Stimulated activated CD8-positive, alpha-beta memory T cell treated with anti-CD3 and anti-CD28 coated beads, Interleukin-12 subunit alpha, Interleukin-12 subunit beta, amount 100 ng/mL, for 24 hours (primary cell): ENCODE data around the gene GDF15.
"Not testable (repeated sequence)": the region's sequence is repeated elsewhere in the genome, so short reads cannot be mapped to it uniquely, and the experiment has no call there.

ENCODE experiments used
- DNase-seq: peaks from one replicate; pipeline ENCODE4 v3.0.0-alpha.2; 2020; ENCODE audit errors: extremely low read depth

GDF15 gene

GRCh38 chr19:18363787-18364186 is 22.2 kb upstream of the GDF15 start:
- DNase-seq: no peak

GRCh38 chr19:18364277-18364825 is 21.6 kb upstream of the GDF15 start:
- not testable (repeated sequence) for DNase-seq

GRCh38 chr19:18364826-18365528 is 21.0 kb upstream of the GDF15 start:
- DNase-seq: no peak

DNA sequence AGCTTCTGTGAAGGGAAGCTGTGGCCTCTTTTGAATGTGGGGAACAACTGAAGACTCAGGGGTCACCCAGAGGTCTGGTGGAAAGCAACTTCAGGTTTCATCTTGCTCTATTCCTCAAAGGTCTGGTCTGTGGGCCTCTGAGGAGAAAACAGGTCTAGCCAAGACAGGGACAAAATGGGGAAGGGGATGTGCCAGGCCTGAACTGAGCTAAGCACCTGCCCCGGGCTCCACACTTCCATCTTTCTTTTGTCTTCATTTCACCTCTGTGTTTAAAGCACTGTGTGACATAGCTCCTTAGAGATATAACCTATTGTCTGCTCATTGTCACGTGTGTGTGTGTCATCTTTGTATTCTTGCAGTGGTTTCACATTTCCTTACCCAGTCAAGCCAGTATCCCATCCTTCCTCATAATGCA is 19.9 kb upstream of the GDF15 start:
- DNase-seq: no peak

- DNase-seq: no peak
Observed at GRCh38 chr19:18368504-18369222, 17.3 kb upstream of the GDF15 start.

DNA sequence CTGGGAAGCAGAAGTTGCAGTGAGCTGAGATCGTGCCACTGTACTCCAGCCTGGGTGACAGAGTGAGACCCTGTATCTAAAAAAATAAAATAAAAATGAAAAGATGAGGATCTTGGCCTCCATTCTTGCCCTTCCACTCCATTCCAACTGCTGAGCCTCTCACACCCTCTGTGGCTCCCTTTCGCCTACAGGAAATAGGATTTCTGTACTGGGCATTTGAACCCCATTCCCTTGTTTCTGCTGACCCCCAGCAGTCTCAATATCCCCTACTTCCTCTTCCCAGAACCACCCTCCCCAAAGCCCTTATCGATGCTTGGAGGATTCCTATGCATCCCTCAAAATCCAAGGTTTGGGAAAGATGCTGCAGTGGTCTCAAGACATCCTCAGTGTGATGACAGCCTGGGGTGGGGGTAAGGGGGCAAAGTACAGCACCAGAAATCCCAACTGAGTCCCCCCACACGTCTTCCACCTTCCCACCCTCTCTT is 12.5 kb upstream of the GDF15 start:
- no peak for DNase-seq

DNA sequence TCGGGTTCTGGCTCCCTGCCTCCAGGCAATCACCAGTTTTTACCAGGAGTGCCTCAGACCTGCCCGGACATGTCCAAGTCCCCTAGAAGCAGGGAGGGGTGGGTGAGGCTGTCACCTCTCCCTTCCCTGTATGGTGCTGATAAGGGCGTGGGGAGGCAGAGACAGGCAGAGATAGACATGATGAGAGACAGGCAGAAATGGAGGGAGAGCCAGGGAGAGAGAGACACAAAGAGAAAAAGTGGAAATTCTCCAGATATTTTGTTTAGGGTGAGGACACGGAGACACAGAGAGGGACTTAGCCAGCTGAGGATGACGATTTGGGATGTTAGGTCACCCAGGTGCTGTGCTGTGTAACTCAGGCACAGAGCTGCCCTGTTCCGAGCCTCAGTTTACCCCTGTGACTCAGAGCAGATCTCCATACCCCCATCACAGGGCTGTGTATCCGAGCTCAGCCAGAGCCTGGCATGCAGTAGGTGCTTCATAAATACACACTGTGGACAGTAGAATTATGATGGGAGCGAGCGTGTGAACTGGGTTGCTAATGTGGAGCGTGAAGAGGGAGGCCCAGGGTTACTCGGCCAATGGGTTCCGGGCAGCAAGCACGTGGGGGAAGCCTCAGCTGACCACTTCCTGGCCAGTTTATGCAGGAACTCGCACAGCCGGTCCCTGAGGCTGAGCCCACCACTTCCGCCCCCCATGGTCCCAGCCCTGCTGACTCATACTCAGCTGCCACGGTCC is 11.9 kb upstream of the GDF15 start:
- DNase-seq: peak; percentile 26

DNA sequence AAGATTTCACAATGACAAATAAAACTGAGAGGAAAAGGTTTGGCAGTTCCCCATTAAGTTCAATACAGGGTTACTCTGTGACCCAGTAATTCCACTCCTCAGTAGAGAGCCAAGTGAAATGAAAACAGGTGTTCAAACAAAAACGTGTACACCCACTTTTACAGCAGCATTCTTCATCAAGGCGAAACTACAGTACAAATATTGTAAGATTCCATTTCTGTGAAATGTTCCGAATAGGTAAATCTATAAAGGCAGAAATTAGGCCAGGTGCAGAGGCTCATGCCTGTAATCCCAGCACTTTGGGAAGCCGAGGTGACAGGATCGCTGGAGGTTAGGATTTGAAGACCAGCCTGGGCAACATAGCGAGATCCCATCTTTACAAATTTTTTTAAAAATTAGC is 8.9 kb upstream of the GDF15 start:
- DNase-seq: no peak

DNA sequence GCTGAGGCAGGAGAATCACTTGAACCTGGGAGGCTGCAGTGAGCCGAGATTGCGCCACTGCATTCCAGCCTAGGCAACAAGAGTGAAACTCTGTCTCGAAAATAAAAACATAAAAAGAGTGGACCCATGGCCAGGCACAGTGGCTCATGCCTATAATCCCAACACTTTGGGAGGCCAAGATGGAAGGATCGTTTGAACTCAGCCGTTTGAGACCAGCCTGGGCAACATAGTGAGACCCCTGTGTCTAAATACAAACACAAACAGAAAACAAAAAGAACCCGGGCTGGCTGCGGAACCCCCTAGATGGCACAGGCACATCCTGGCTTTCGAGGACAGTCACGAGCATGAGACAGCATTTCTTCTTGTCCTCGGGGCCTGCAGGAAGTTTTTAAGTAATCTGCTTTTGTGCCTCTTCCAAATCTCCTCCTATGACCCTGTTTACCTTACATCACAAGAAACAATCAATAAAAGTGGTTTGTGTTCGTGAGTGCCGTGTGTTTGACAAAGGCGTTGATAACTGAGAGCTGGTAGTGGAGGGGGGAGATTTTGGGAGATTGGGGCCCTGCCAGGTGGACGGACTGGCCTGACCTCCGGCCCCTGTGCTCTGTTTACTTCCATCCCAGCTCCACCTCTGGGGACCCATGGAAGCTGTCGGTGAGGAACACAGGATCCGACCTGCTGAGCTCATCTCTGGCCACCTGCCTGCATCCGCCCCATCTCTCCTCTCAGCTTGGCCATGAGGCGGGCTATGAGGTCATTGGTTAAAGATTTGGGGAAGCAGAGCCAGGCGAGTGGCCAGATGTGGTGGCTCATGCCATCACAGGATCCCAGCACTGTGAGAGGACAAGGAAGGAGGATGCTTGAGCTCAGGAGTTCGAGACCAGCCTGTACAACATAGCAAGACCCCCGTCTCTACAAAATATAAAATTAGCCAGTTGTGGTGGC is 5.9 kb upstream of the GDF15 start:
- DNase-seq: no peak

GRCh38 chr19:18380843-18381242 is 5.1 kb upstream of the GDF15 start:
- DNase-seq: no peak

DNA sequence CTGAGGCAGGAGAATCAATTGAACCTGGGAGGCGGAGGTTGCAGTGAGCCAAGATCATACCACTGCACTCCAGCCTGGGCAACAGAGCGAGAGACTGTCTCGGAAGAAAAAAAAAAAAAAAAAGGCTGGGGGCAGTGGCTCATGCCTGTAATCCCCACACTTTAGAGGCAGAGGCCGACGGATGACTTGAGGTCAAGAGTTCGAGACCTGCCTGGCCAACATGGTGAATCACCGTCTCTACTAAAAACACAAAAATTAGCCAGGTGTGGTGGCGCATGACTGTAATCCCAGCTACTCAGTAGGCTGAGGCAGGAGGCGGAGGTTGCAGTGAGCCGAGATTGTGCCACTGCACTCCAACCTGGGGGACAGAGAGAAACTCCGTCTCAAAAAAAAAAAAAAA is 2.3 kb upstream of the GDF15 start:
- DNase-seq: not testable (repeated sequence)

GRCh38 chr19:18384775-18385174 is 1.2 kb upstream of the GDF15 start:
- no peak for DNase-seq

DNA sequence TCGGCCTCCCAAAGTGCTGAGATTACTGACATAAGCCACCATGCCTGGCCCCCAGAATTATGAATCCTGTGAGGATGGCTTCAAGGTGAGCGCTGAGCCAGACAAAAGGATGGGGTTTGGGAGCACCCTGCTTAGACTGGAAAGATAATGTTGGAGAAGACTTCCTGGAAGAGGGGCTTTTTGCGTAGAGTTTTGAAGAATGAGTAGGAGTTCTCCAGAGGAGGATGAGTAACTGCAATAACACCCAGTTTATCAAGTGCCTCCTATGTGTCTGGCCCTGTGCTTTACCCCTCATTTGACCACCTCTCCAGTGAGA is 641 bp upstream of the GDF15 start:
- no peak for DNase-seq

DNA sequence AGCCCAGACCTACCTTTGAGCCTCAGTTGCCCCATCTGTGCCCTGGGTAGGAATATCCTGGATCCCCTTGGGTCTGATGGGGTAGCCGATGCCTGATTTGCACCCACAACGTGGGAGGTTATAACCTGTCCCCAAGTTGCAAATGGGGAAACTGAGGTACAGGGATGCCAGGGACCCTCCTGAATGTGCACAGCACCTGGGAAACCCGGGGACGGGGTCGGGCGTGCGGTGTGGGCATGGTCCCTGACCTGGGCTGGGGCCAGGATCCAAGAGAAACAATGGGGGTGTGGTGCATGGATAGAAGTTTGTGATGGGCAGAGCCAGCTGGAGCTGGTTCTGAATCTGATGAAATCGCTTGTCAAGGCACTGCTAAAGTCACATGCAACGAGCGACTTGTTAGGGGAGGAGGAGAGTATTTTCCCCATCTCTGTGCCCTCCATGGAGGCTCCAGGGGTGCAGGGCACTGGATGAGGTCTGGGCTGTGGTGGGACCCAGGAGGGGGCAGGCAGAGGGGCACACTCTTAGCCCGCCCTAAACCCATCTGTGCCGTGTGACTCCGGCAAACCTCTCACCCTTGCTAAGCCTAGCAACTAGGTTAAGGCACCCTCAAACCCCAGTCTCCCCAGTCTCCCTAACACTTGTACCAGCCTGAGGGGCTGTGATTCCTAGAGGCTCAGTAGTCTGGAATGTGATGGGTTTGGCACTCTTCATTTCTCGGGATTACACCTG is 749 bp downstream of the GDF15 start:
- no peak for DNase-seq

DNA sequence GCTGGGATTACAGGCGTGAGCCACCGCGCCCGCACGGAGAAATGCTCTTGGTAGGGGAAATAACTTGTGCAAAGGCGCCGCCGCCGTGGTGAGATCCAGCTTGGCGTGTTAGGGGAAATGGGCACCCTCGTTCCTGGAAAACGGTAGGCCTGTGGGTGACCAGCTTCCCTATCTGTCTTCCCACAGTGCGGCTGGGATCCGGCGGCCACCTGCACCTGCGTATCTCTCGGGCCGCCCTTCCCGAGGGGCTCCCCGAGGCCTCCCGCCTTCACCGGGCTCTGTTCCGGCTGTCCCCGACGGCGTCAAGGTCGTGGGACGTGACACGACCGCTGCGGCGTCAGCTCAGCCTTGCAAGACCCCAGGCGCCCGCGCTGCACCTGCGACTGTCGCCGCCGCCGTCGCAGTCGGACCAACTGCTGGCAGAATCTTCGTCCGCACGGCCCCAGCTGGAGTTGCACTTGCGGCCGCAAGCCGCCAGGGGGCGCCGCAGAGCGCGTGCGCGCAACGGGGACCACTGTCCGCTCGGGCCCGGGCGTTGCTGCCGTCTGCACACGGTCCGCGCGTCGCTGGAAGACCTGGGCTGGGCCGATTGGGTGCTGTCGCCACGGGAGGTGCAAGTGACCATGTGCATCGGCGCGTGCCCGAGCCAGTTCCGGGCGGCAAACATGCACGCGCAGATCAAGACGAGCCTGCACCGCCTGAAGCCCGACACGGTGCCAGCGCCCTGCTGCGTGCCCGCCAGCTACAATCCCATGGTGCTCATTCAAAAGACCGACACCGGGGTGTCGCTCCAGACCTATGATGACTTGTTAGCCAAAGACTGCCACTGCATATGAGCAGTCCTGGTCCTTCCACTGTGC is 2.4 kb downstream of the GDF15 start:
- DNase-seq: peak; percentile 34

- no peak for DNase-seq
Observed at GRCh38 chr19:18388960-18389725, 3.2 kb downstream of the GDF15 start.

- DNase-seq: no peak
Observed at GRCh38 chr19:18389726-18390064, 3.7 kb downstream of the GDF15 start.

DNA sequence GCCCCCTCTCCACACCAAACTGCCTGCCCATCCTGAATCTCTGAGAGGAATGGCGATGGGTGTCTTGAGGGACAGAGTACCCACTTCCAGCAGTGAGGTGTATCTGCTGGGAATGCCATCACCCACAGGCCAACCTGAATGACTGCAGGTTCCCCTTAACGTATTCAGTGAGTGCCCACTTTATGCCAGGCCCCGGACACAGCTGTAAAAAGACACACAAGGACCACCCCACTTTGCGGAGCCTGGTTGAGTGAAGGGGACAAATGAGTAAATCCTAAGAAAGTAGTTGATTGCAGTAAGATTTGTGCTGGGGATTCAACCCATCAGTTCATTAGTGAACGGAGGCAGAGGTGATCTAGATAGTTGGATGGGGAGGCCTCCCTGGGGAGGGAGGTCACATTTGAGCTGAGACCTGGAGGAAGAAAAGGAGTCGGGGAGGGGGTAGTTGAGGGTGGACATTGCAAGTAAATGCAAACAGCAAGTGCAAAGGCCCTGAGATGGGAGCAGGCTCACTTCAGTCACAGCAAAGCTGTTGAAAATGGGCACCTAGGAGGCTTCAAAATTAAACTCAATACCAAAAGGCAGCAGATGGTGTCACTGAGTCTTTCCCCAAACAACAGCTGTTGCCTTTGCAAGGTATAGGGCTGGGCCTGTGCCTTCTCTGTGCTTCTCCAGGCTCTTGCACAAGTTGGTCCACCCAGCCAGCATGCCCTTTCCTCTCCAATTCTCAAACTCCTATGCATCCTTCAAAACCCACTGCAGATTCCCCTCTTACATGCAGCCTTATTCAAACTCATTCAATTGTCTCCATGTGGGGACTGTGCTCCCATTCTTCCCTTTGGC is 4.3 kb downstream of the GDF15 start:
- no peak for DNase-seq
